Stomach (tissue), 4 donors: ENCODE data around the gene FOXJ2.

ENCODE experiments used
- CTCF ChIP-seq, 7 experiments: fragments of 450-650 bp in 4 of 7; fragments of 200-600 bp in 3 of 7; sonication (generic) in 3 of 7; IDR thresholded peaks; one replicate each; pipeline ENCODE4 v1.5.1; 2016 to 2019; ENCODE audit warnings: antibody characterized with exemption in 7 of 7, control low read depth in 2 of 7, mild to moderate bottlenecking in 1 of 7
- POLR2A ChIP-seq, 4 donors: fragments of 450-650 bp; IDR thresholded peaks; one replicate each; pipeline ENCODE4 v1.6.1; 2016; ENCODE audit warnings: antibody characterized with exemption in 4 of 4, control low read depth in 2 of 4, mild to moderate bottlenecking in 1 of 4, moderate library complexity in 1 of 4
- POLR2AphosphoS5 ChIP-seq, 3 donors: sonication (generic); formaldehyde crosslinking; IDR thresholded peaks; one replicate each; pipeline ENCODE4 v1.6.1; 2016; ENCODE audit warnings: antibody characterized with exemption in 3 of 3

- no peak for TF ChIP-seq CTCF (IDR thresholded peaks at IDR 0.05)
- TF ChIP-seq POLR2AphosphoS5 (IDR thresholded peaks at IDR 0.05) = no peak
- no peak for TF ChIP-seq POLR2A (IDR thresholded peaks at IDR 0.05)
These were observed 55.1 kb downstream of the FOXJ2 start for GRCh38 chr12:8087666-8088065.
